Lung (tissue), 12 donors: ENCODE data around the gene TTC1. TPM values are rescaled to one million over a fixed set of nuclear protein-coding genes. Genes with fewer than 3 reads are reported as not detected.

ENCODE experiments used
- ATAC-seq: fragments of 200-7000 bp; cut with Tn5 transposase; one replicate; pipeline ENCODE4 v1.9.1; 2020; ENCODE audit warnings: moderate number of reproducible peaks; ENCODE audit not compliant: insufficient read depth, low FRiP score
- DNase-seq, 3 donors: peaks; one replicate each; pipeline ENCODE4 v3.0.0-alpha.2; 2013 to 2017
- H3K27ac ChIP-seq, 2 donors: one replicate each; pipeline ENCODE4 v1.5.1; 2013; ENCODE audit warnings: mild to moderate bottlenecking in 2 of 2, moderate library complexity in 2 of 2, control low read depth in 1 of 2, inconsistent platforms in 1 of 2, low read depth in 1 of 2, low read length in 1 of 2
- H3K27me3 ChIP-seq, 3 donors: one replicate each; pipeline ENCODE4 v1.5.1; 2013; ENCODE audit warnings: low read length in 2 of 3; ENCODE audit not compliant: control insufficient read depth in 3 of 3, insufficient read depth in 3 of 3
- H3K36me3 ChIP-seq, 4 donors: one replicate each; pipeline ENCODE4 v1.5.1; 2013; ENCODE audit warnings: low read length in 4 of 4, mild to moderate bottlenecking in 1 of 4, moderate library complexity in 1 of 4; ENCODE audit not compliant: control insufficient read depth in 4 of 4, insufficient read depth in 4 of 4
- H3K4me1 ChIP-seq, 5 donors: one replicate each; pipeline ENCODE4 v1.5.1; 2013; ENCODE audit warnings: low read length in 5 of 5, mild to moderate bottlenecking in 2 of 5, moderate library complexity in 1 of 5; ENCODE audit not compliant: control insufficient read depth in 5 of 5, insufficient read depth in 5 of 5
- H3K4me3 ChIP-seq: one replicate; pipeline ENCODE4 v1.5.1; 2013; ENCODE audit warnings: mild to moderate bottlenecking, control low read depth, moderate library complexity
- H3K9ac ChIP-seq, 2 donors: one replicate each; pipeline ENCODE4 v1.5.1; 2013; ENCODE audit warnings: low read length in 2 of 2, control low read depth in 1 of 2; ENCODE audit not compliant: insufficient read depth in 1 of 2
- H3K9me3 ChIP-seq, 4 donors: one replicate each; pipeline ENCODE4 v1.5.1; 2013; ENCODE audit warnings: low read length in 3 of 4, mild to moderate bottlenecking in 1 of 4, moderate library complexity in 1 of 4; ENCODE audit not compliant: control insufficient read depth in 4 of 4, insufficient read depth in 3 of 4
- CTCF ChIP-seq: IDR thresholded peaks from 2 replicates; pipeline ENCODE4 v1.5.1; 2012; ENCODE audit warnings: mild to moderate bottlenecking; ENCODE audit errors: control extremely low read depth, extremely low read depth
- WGBS, 2 donors: extraction: QIAGEN DNeasy Blood & Tissue Kit; methylation state at CpG; one replicate each; pipeline ENCODE4 v1.1.7; 2013; 5-methylcytosine and 5-hydroxymethylcytosine counted together
- polyA plus RNA-seq, 2 donors: library from polyadenylated mRNA; stranded (reverse); fragments of 200-250 nt; gene quantifications; one replicate each; pipeline ENCODE4 v1.2.1, GENCODE V29; 2013
- total RNA-seq, 2 donors: library from RNA; depleted of rRNA in 1 of 2; stranded (reverse); fragments of >200 nt in 1 of 2; gene quantifications; one replicate each; pipeline ENCODE4 v1.2.1, GENCODE V29; 2014 to 2021
- donor health status: control.
- donor health status: control.
- donor health status: Bipolar disorder and iron deficiency.
- donor health status: healthy.
- donor health status: DM: yes; HTN: yes; CAD: no.

The TTC1 gene
- total and polyA plus RNA-seq, 4 donors = 37.3 to 47.5 (median 43.1) TPM

DNA sequence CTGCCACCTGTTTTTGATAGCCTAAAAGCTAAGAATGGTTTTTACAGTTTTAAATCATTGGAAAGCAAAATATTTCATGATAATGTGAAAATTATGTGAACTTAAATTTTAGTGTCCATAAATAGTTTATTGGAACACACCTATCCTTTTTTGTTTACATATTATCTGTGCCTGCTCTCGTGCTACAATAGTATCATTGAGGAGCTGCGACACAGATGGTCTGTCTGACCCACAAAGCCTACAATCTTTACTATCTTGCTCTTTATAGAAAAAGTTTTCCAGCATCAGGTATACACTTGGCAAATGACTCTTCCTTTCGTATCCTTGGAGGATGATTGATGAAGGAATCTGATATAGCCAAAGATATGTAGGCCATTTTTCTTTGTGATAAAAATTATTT is 40.2 kb downstream of the TTC1 start:
- Histone ChIP-seq H3K27me3 (no peaks in the 10 kb centered on the region), H3K4me3 (no peak overlapping the region), H3K27ac (no peak overlapping the region), H3K9ac (no peak overlapping the region), H3K36me3 (peaks cover 4 to 33% (median 14%) of the 10 kb centered on the region in 4 donors), H3K9me3 (peaks cover 0 to 2% (median 0%) of the 10 kb centered on the region in 4 donors), H3K4me1 (peaks cover 0 to 4% (median 0%) of the 10 kb centered on the region in 5 donors)
- TF ChIP-seq CTCF = no peak
- no peak for ATAC-seq
- no peak for DNase-seq
- WGBS, 2 donors = 76 to 82% methylated on average over 3 of the region's 3 CpGs

DNA sequence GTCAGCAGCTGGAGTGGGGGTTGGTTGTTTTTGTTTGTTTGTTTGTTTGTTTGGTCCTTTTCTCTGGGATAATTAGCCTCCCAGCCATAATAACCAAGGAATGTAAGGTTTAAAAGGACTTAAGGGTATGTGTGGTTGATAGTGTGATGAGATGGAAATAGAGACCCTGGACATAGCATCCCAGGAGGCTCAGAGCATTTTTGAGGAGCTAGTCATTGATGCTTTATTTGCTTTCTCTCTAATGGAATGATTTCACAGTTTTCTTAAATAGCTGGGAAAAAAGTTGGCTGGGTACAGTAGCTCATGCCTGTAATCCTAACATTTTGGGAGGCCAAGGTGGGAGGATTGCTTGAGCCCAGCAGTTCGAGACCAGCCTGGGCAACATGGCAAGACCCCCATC is 45.1 kb downstream of the TTC1 start:
- Histone ChIP-seq H3K36me3 (peaks cover 18 to 39% (median 24%) of the 10 kb centered on the region in 4 donors), H3K4me1 (no peaks in the 10 kb centered on the region), H3K9me3 (peaks cover 0 to 2% (median 0%) of the 10 kb centered on the region in 4 donors), H3K27me3 (no peaks in the 10 kb centered on the region), H3K4me3 (no peak overlapping the region), H3K27ac (no peak overlapping the region), H3K9ac (no peak overlapping the region)
- WGBS, 2 donors = 95 to 100% methylated on average over 1 of the region's 1 CpG
- DNase-seq (no peak), ATAC-seq (no peak)
- no peak for TF ChIP-seq CTCF

- no peak for ATAC-seq
- peaks cover 20 to 38% (median 25%) of the 10 kb centered on the region in 4 donors for H3K36me3 ChIP-seq
- WGBS, 2 donors = 97 to 100% methylated on average over 2 of the region's 2 CpGs
- no peak overlapping the region for H3K9ac ChIP-seq
- no peaks in the 10 kb centered on the region for H3K27me3 ChIP-seq
- H3K9me3 ChIP-seq = peaks cover 0 to 2% (median 0%) of the 10 kb centered on the region in 4 donors
- no peaks in the 10 kb centered on the region for H3K4me1 ChIP-seq
- no peak for DNase-seq
- H3K4me3 ChIP-seq = no peak overlapping the region
- TF ChIP-seq CTCF = no peak
- H3K27ac ChIP-seq = no peak overlapping the region
Observed at GRCh38 chr5:160054831-160055230, 45.9 kb downstream of the TTC1 start.

- H3K27me3 ChIP-seq = no peaks in the 10 kb centered on the region
- H3K36me3 ChIP-seq = peaks cover 24 to 41% (median 27%) of the 10 kb centered on the region in 4 donors
- no peaks in the 10 kb centered on the region for H3K9me3 ChIP-seq
- no peak for ATAC-seq
- H3K27ac ChIP-seq = no peak overlapping the region
- H3K9ac ChIP-seq = no peak overlapping the region
- DNase-seq = no peak
- no peak for TF ChIP-seq CTCF
- peaks cover 0 to 2% (median 0%) of the 10 kb centered on the region in 5 donors for H3K4me1 ChIP-seq
- WGBS, 2 donors = 96 to 97% methylated on average over 4 of the region's 4 CpGs
- no peak overlapping the region for H3K4me3 ChIP-seq
Observed at GRCh38 chr5:160057256-160057655, 48.3 kb downstream of the TTC1 start.
